Ectodermal cell (in vitro differentiated cells): ENCODE data around the gene ST3GAL4.
"Not testable (repeated sequence)": the region's sequence is repeated elsewhere in the genome, so short reads cannot be mapped to it uniquely, and the experiment has no call there.

Source experiments
- H3K27ac ChIP-seq: 2 replicates; pipeline ENCODE4 v1.7.0; 2013; ENCODE audit warnings: mild to moderate bottlenecking, low read depth, low read length; ENCODE audit not compliant: insufficient read depth, poor library complexity, severe bottlenecking
- H3K27me3 ChIP-seq: 2 replicates; pipeline ENCODE4 v1.7.0; 2013; ENCODE audit warnings: mild to moderate bottlenecking, low read length; ENCODE audit not compliant: insufficient read depth, control insufficient read depth, poor library complexity, severe bottlenecking
- H3K36me3 ChIP-seq: one replicate; pipeline ENCODE4 v1.7.0; 2013; ENCODE audit warnings: low read length; ENCODE audit not compliant: control insufficient read depth, insufficient read depth
- H3K4me1 ChIP-seq: one replicate; pipeline ENCODE4 v1.7.0; 2013; ENCODE audit warnings: low read length; ENCODE audit not compliant: control insufficient read depth, insufficient read depth
- H3K4me3 ChIP-seq: 2 replicates; pipeline ENCODE4 v1.7.0; 2013; ENCODE audit warnings: low read depth, low read length, control low read depth; ENCODE audit not compliant: insufficient read depth
- H3K9me3 ChIP-seq: 2 replicates; pipeline ENCODE4 v1.7.0; 2013; ENCODE audit warnings: mild to moderate bottlenecking, low read length, moderate library complexity; ENCODE audit not compliant: control insufficient read depth
- WGBS, 2 experiments: methylation state at CpG; one replicate each; pipeline ENCODE4 v1.1.7; 2013; ENCODE audit warnings: missing lambda C conversion rate in 2 of 2; 5-methylcytosine and 5-hydroxymethylcytosine counted together

The ST3GAL4 gene

GRCh38 chr11:126374562-126375300 lies 19.2 kb downstream of the ST3GAL4 start:
- H3K27me3 ChIP-seq, H3K36me3 ChIP-seq, H3K27ac ChIP-seq, H3K4me3 ChIP-seq, H3K4me1 ChIP-seq, H3K9me3 ChIP-seq: not testable (repeated sequence)
- whole genome bisulfite sequencing, 2 experiments, result 91 to 94% methylated on average over 17 of the region's 28 CpGs

- H3K9me3 ChIP-seq, result no peaks in the 10 kb centered on the region
- H3K4me3 ChIP-seq, result no peak overlapping the region
- 94 to 96% methylated on average over 7 of the region's 7 CpGs for WGBS, 2 experiments
- peaks cover 5% of the 10 kb centered on the region for H3K4me1 ChIP-seq
- H3K36me3 ChIP-seq, result no peaks in the 10 kb centered on the region
- H3K27ac ChIP-seq, result no peak overlapping the region
- no peaks in the 10 kb centered on the region for H3K27me3 ChIP-seq
Measured at GRCh38 chr11:126375726-126376125, 20.2 kb downstream of the ST3GAL4 start.

GRCh38 chr11:126378763-126379162 lies 23.3 kb downstream of the ST3GAL4 start:
- Histone ChIP-seq H3K27me3 (no peaks in the 10 kb centered on the region), H3K9me3 (no peaks in the 10 kb centered on the region)
- WGBS, 2 experiments, result 97 to 98% methylated on average over 4 of the region's 4 CpGs

GRCh38 chr11:126380909-126381308 lies 25.4 kb downstream of the ST3GAL4 start:
- Histone ChIP-seq H3K4me3 (no peak overlapping the region), H3K27ac (no peak overlapping the region), H3K9me3 (no peaks in the 10 kb centered on the region), H3K36me3 (no peaks in the 10 kb centered on the region), H3K27me3 (no peaks in the 10 kb centered on the region), H3K4me1 (no peaks in the 10 kb centered on the region)
- WGBS, 2 experiments, result 80 to 86% methylated on average over 4 of the region's 4 CpGs

More at GRCh38 chr11:126378763-126379162, 23.3 kb downstream of the ST3GAL4 start:
- H3K27ac ChIP-seq, result no peak overlapping the region
- no peaks in the 10 kb centered on the region for H3K36me3 ChIP-seq
- no peak overlapping the region for H3K4me3 ChIP-seq
- H3K4me1 ChIP-seq, result no peaks in the 10 kb centered on the region

DNA sequence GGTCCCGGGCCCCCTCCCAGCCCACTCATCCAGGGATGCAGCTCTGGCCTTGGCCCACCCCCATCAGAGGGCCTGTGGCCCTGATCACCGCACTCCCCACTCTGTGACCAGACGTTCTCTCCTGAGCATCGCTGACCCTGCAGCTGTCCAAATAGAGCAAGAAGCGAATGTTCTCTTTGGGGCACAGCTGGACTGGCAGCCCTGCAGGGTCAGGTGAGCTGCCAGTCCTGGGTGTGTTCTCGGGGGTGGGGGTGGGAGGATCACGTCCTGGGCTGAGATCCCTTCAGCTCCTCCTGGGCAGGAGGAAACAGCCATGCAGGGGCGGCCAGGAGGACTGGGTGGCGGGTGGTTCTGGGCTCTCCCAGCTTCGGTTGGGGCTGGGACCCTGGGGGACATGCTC lies 26.5 kb downstream of the ST3GAL4 start:
- not testable (repeated sequence) for H3K27ac ChIP-seq, H3K36me3 ChIP-seq, H3K9me3 ChIP-seq, H3K4me3 ChIP-seq, H3K27me3 ChIP-seq, H3K4me1 ChIP-seq
- 95 to 97% methylated on average over 2 to 5 of the region's 10 CpGs for WGBS, 2 experiments

GRCh38 chr11:126382641-126383040 lies 27.2 kb downstream of the ST3GAL4 start:
- not testable (repeated sequence) for H3K4me1 ChIP-seq, H3K36me3 ChIP-seq, H3K9me3 ChIP-seq, H3K4me3 ChIP-seq, H3K27ac ChIP-seq, H3K27me3 ChIP-seq
- 93 to 97% methylated on average over 3 of the region's 4 CpGs for WGBS, 2 experiments

GRCh38 chr11:126383339-126384335 lies 28.2 kb downstream of the ST3GAL4 start:
- Histone ChIP-seq H3K27me3 (no peaks in the 10 kb centered on the region), H3K4me3 (no peak overlapping the region), H3K36me3 (no peaks in the 10 kb centered on the region), H3K9me3 (no peaks in the 10 kb centered on the region), H3K4me1 (peaks cover 8% of the 10 kb centered on the region), H3K27ac (no peak overlapping the region)
- 85 to 87% methylated on average over 20 of the region's 20 CpGs for WGBS, 2 experiments

GRCh38 chr11:126384449-126385070 lies 29.1 kb downstream of the ST3GAL4 start:
- Histone ChIP-seq H3K4me3 (no peak overlapping the region), H3K27ac (no peak overlapping the region), H3K4me1 (peaks cover 8% of the 10 kb centered on the region), H3K36me3 (no peaks in the 10 kb centered on the region), H3K27me3 (no peaks in the 10 kb centered on the region), H3K9me3 (no peaks in the 10 kb centered on the region)
- 87 to 93% methylated on average over 9 of the region's 9 CpGs for WGBS, 2 experiments

DNA sequence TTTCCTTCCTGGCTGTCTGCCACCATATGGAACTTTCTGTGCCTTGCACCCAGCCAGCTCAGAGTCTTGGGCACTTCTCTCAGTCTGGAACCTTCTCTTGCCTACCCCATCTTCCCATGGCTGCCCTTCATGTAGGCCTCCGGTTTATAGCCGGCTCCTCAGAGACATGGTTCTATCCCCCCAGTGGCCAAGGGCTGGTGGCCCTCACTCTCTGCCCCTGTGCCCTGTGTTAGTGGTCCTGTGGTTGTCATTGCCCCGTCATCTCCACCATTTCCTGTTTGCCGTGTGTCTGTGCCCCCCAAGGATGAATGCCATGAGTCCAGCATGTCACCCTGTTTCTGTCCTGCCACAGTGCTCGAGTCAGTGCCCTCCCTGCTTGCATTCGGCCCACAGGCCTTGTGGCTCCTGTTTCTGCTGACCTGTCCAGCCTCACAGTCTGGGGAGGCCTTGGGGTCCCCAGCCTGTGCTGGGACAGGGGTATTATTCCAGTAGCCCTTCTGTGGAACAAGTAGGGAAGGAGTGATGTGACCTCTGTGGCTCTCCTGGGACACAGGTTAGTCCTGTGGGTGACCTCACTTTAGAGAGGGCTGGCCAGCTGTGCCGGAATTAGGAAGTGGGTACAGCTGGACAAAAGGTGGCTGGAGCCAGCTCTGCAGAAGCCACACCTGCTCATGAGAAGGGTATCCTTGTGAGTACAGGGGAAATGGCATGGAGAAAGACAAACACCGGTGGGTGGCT lies 30.7 kb downstream of the ST3GAL4 start:
- 94% methylated on average over 8 of the region's 8 CpGs for WGBS, 2 experiments
- H3K27me3 ChIP-seq, result no peaks in the 10 kb centered on the region
- H3K4me1 ChIP-seq, result peaks cover 8% of the 10 kb centered on the region
- no peak overlapping the region for H3K27ac ChIP-seq
- H3K4me3 ChIP-seq, result no peak overlapping the region
- H3K36me3 ChIP-seq, result no peaks in the 10 kb centered on the region
- no peaks in the 10 kb centered on the region for H3K9me3 ChIP-seq
